HG02870 (cell line): Measurements from ENCODE around the gene TMEM94.

Experiments
- ATAC-seq: cut with Tn5 transposase; IDR thresholded peaks from one replicate; pipeline ENCODE4 v1.9.1; 2021; ENCODE audit warnings: mild to moderate bottlenecking, moderate library complexity; ENCODE audit not compliant: unreplicated experiment

Gene TMEM94

GRCh38 chr17:75524269-75524969 lies 68.0 kb downstream of the TMEM94 start:
- no peak for ATAC-seq

DNA sequence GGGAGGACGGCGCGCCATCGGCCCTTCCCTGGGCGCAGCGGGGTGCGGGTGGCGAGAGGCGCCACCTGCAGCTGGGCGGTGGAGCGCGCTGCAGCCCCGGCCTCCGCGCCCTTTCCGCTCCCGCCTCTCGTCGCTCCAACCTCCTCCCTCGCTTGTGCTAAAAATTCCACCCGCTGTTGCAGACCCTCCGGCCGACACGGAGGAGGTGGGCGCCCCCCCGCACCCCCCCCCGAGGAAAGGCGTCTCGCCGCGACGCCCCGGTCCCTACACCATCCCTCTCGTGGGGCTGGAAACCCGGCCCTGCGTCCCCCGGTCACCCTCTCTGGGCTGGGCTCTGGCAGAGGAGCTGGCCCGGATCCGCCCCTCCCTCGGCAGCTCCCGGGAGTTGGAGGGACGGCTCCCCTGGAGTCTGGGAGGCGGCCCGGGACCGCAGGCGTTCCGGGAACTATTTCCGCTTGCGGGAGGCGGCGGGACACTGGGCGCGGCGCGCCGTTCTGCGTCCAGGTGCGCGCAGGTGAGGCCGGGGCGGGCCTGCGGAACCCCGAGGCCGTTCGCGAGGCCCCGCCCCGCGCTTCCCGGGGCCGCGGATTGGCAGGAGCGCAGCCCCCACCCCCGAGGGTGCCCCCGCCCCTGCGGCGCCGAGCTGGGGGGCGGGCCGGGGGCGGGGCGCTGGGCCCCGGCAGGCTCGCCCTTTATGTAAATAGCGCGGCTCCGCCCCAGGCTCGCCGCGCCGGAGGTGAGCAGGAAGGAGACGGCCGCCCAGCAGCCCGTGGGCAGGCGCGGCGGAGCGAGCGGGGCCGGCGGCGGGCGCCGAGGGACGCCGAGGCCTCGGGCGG lies 68.8 kb downstream of the TMEM94 start, which contains the start of gene LLGL2:
LLGL2 (plus strand) TSS at position 728 of the 836 bp plus-strand sequence. CDS start 17,730 bp downstream, outside the sequence.
- ATAC-seq: peak; percentile 70

- ATAC-seq: no peak
Observed at GRCh38 chr17:75525806-75526554, 69.5 kb downstream of the TMEM94 start.

GRCh38 chr17:75526555-75527270 lies 70.3 kb downstream of the TMEM94 start:
- no peak for ATAC-seq

DNA sequence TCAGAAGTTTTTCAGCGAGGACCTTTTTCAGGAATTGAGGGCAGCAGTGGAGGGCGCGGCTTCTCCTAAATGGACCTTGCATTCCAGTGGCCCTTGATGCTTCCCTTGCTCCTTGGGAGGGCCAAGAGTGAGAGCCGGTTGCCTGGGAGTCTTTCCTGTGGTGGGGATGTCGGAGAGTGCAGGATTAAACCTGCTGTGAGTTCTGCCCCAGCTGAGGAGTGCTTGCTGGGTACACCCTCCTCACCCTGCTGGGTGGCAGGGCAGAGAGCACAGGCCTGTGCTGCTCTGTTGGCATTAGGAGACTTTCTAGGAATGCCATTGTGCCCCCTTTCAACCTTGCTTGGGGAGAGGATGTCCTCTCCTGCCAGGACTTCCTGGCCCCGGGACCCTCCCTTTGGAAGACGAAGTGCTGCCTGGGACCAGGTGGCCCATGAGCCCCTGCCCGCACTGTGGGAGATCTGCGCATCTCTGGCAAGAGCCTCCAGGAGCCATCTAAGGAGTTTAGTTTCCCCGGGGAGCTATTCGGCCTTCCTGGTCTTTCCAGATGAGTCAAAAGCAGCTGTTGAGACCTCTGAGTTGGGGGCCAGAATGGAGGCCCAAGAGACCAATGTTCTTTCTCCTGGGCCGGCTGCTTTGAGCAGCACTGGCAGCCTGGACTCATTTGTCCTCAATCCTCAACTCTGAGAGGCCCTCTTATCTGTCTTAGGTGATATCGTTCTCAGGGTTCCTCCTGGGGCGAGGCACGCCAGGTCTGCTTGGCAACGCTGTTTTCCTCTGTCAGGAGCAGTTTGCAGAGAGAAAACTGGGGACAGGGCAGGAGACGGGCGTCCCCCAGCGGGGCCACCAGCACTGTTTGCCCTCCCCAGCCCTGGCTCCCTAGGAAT lies 74.6 kb downstream of the TMEM94 start:
- ATAC-seq: no peak

- no peak for ATAC-seq
Observed at GRCh38 chr17:75531721-75532072, 75.3 kb downstream of the TMEM94 start.

GRCh38 chr17:75535119-75535537 lies 78.7 kb downstream of the TMEM94 start:
- no peak for ATAC-seq

GRCh38 chr17:75535871-75536270 lies 79.4 kb downstream of the TMEM94 start:
- no peak for ATAC-seq

DNA sequence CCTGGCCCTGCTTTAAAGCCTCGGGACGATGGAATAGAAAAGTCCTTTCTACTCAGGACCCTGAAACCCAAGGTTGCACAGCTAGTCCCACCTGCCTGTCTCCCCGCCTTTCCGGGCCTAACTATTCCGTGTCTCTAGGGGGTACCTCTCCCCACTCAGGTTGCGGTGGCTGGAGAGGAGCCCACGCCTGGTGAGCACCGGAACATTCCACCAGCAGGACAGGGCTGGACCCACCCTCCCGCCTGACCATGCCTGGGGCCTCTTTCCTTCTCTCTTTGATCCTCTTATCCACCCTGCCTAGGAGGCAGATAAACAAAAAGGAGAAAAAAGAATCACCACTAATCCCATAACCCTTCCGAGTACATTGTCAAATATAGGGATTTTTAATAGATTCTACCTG lies 79.9 kb downstream of the TMEM94 start:
- no peak for ATAC-seq

- no peak for ATAC-seq
Observed at GRCh38 chr17:75539967-75540729, 83.7 kb downstream of the TMEM94 start.

DNA sequence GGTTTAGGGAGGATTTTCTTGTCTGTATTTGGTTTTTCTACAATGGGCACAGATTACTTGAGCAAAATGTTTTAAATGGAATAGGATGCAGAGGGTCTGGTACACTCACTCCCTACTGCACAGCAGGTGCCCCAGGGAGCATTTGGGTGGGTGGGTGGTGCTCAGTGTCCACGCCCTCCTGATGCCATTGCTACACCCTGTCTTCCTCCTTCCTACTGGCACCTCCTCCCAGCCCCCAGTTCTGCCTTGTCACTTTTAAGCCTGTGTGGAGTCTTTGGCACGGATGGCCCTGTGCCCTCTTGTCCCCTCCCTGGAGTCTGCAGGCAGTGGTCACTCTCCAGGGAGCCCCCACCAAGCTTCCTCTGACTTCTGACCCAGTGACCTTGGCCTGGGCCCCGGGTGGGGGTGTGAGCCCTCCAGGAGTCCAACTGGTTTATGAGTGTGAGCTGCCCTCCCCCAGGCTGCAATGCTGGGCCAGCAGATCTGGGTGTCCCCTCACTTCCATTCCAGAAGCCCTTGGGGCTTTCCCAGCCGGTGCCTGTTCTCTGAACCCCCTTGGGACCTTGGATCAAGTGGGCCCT lies 84.6 kb downstream of the TMEM94 start:
- no peak for ATAC-seq

DNA sequence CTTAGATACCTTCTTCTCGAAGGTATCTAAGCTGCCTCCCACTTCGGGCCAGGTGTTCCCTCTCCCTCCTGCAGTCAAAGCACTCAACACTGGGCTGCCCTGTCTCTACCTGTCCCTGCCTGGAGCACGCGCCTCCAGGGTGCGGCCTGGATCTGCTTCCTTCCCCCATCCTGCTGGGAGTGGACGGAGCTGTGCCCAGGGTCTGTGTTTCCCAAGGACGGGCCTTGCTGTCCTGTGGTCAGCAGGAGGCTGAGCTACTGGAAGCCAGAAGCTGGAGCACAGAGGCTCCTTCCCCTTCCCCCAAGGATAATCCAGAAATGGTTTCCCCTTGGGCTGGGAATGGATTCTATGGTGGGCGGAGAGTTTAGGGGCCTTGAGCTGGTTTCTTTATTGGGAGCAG lies 85.8 kb downstream of the TMEM94 start:
- ATAC-seq: no peak

GRCh38 chr17:75542728-75543336 lies 86.4 kb downstream of the TMEM94 start:
- ATAC-seq: no peak

- no peak for ATAC-seq
Observed at GRCh38 chr17:75544250-75544649, 87.8 kb downstream of the TMEM94 start.

GRCh38 chr17:75546181-75546580 lies 89.7 kb downstream of the TMEM94 start:
- ATAC-seq: no peak

DNA sequence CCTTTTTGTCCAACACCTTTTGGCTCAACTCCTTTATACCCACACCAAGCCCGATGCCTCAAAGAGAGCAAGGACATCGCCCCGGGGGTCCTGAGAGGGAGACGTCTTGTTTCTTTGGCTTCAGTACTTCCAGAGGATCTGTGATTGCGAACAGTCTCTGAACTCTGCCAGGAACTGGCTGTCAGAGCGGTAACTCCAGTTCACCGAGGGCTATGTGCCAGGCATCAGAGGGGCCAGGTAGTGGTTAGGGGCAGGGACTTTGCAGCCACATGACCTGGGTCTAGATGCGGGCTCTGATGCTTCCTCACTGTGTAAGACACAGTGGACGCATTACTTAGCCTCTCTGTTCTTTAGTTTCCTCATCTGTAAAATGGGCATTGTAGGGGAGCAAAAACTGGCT lies 90.7 kb downstream of the TMEM94 start:
- ATAC-seq: no peak

DNA sequence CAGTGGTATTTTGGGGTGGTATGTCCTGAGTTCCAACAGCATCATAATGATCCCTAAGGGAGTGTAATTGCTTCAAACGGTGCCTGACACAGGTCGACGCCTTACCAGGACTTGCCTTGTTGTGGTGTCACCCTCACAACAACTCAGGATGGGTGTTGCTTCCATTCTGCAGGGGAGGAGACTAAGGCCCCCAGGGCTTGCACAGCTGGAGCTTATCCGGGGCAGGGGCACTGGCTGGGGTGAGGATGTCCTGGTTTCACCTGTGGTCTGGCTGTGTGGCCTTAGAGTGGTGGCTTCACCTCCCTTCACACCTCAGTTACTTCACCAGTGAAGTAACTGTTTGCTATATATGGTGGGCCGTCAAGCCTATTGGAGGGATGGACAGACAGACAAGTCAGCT lies 92.4 kb downstream of the TMEM94 start:
- ATAC-seq: no peak
